Ovary (tissue), 3 donors: ENCODE results near the gene EEFSEC.

Source experiments
- CTCF ChIP-seq, 3 donors: fragments of 450-650 bp in 2 of 3; fragments of 200-600 bp in 1 of 3; IDR thresholded peaks; one replicate each; pipeline versions ENCODE4 v1.5.1 to v1.8.0; 2016 to 2022; ENCODE audit warnings: antibody characterized with exemption in 3 of 3, mild to moderate bottlenecking in 1 of 3
- EP300 ChIP-seq: sonication (generic); formaldehyde crosslinking; IDR thresholded peaks from one replicate; pipeline ENCODE4 v1.6.1; 2017; ENCODE audit warnings: antibody characterized with exemption
- POLR2A ChIP-seq: fragments of 450-650 bp; IDR thresholded peaks from one replicate; pipeline ENCODE4 v1.6.1; 2017; ENCODE audit warnings: antibody characterized with exemption, mild to moderate bottlenecking, moderate library complexity
- donor health status: DM: no; HTN: no; CAD: no.

GRCh38 chr3:128241741-128242140 lies 88.5 kb downstream of the EEFSEC start:
- no peak for TF ChIP-seq CTCF (IDR thresholded peaks at IDR 0.05)
- TF ChIP-seq POLR2A, result no peak
- TF ChIP-seq EP300, result no peak
